RCC 7860 (cell line): ENCODE results near the gene MMS19.

Source experiments
- DNase-seq: peaks from one replicate; pipeline ENCODE4 v3.0.0-alpha.2; 2015; ENCODE audit warnings: low spot score
- FAIRE-seq: peaks from 2 replicates; lab custom pipeline; 2012; peaks lifted over from hg19 to GRCh38; lab: Jason Lieb, UNC

Gene MMS19

GRCh38 chr10:97498076-97498840, at the start of gene MMS19:
MMS19 (minus strand) TSS chr10:97498422; CDS start chr10:97498384, 38 bp downstream.
- FAIRE-seq: peak; percentile 50
- peak; percentile 92 for DNase-seq

- FAIRE-seq: no peak
- DNase-seq: peak; percentile 47
Observed at GRCh38 chr10:97547962-97548361, 49.7 kb upstream of the MMS19 start.

- DNase-seq (no peak), FAIRE-seq (no peak)
Observed at GRCh38 chr10:97547271-97547600, 49.0 kb upstream of the MMS19 start.

- FAIRE-seq: no peak
Observed at GRCh38 chr10:97546456-97547270, 48.4 kb upstream of the MMS19 start.

GRCh38 chr10:97543025-97543546, 44.9 kb upstream of the MMS19 start:
- FAIRE-seq (peak; percentile 89), DNase-seq (peak; percentile 91)

More at GRCh38 chr10:97546456-97547270, 48.4 kb upstream of the MMS19 start:
- DNase-seq: no peak

GRCh38 chr10:97542169-97543024, 44.2 kb upstream of the MMS19 start:
- DNase-seq: peak; percentile 91
- FAIRE-seq: peak; percentile 91

- DNase-seq: peak; percentile 95
- peak; percentile 87 for FAIRE-seq
Observed at GRCh38 chr10:97540669-97541500, 42.7 kb upstream of the MMS19 start.

- no peak for FAIRE-seq
- DNase-seq: no peak
Observed at GRCh38 chr10:97539523-97540200, 41.4 kb upstream of the MMS19 start.

GRCh38 chr10:97538839-97539238, 40.6 kb upstream of the MMS19 start:
- no peak for FAIRE-seq
- no peak for DNase-seq

- peak; percentile 93 for FAIRE-seq
- peak; percentile 74 for DNase-seq
Observed at GRCh38 chr10:97538411-97538810, 40.2 kb upstream of the MMS19 start.

- no peak for DNase-seq
- no peak for FAIRE-seq
Observed at GRCh38 chr10:97537186-97537869, 39.1 kb upstream of the MMS19 start.

- FAIRE-seq (no peak), DNase-seq (no peak)
Observed at GRCh38 chr10:97534746-97535367, 36.6 kb upstream of the MMS19 start.

GRCh38 chr10:97533888-97534287, 35.7 kb upstream of the MMS19 start:
- FAIRE-seq: no peak
- DNase-seq: no peak

- FAIRE-seq: peak; percentile 78
- peak; percentile 89 for DNase-seq
Observed at GRCh38 chr10:97532935-97533671, 34.9 kb upstream of the MMS19 start.

- FAIRE-seq (peak; percentile 89), DNase-seq (peak; percentile 86)
Observed at GRCh38 chr10:97531401-97531986, 33.3 kb upstream of the MMS19 start.

- FAIRE-seq (no peak), DNase-seq (no peak)
Observed at GRCh38 chr10:97529685-97530465, 31.7 kb upstream of the MMS19 start.
